Lower leg skin (tissue), 3 donors: ENCODE measurements around the gene GOLIM4.

Experiments used
- POLR2A ChIP-seq, 2 donors: fragments of 450-650 bp; IDR thresholded peaks; one replicate each; pipeline ENCODE4 v1.6.1; 2016 to 2017; ENCODE audit warnings: antibody characterized with exemption in 2 of 2, mild to moderate bottlenecking in 1 of 2, moderate library complexity in 1 of 2
- TF ChIP-seq, protein P1 (sequence below), 3 donors: fragments of 450-650 bp; IDR thresholded peaks; one replicate each; pipeline ENCODE4 v1.5.1; 2016; ENCODE audit warnings: antibody characterized with exemption in 3 of 3, mild to moderate bottlenecking in 3 of 3, moderate library complexity in 2 of 3

DNA sequence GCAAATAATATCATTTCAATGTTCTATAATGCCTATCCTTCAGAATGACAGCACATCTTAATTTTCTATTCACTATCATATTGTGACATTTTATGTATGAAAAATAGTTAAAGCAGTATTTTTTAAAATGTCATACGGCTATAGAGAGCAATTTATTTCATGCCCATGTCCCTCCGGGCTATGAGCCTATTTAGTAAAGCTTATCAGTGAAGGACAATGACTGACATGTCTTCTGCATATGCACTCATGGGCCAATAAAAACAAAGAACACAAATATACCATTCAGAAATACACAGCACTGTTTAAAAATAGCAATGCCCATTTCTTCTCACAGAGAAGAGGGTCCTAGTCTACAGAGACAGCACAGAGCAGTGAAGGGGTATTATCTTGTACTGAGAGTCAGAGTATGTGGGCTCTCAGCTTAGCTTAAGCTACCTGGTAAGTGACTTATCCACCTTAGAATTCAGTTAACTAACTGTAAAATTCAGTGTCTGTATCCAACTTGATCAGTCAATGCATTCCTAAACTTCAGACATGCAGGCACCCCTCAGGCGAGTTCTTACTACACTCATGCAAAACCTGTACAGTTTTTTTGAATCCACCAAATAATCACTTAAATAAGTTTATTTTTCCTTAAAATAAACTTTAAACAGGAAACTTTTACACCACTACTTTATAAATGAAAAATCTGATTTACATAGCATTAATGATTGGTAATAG, 9.0 kb downstream of the GOLIM4 start:
- TF ChIP-seq, protein P1, sequence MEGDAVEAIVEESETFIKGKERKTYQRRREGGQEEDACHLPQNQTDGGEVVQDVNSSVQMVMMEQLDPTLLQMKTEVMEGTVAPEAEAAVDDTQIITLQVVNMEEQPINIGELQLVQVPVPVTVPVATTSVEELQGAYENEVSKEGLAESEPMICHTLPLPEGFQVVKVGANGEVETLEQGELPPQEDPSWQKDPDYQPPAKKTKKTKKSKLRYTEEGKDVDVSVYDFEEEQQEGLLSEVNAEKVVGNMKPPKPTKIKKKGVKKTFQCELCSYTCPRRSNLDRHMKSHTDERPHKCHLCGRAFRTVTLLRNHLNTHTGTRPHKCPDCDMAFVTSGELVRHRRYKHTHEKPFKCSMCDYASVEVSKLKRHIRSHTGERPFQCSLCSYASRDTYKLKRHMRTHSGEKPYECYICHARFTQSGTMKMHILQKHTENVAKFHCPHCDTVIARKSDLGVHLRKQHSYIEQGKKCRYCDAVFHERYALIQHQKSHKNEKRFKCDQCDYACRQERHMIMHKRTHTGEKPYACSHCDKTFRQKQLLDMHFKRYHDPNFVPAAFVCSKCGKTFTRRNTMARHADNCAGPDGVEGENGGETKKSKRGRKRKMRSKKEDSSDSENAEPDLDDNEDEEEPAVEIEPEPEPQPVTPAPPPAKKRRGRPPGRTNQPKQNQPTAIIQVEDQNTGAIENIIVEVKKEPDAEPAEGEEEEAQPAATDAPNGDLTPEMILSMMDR (IDR thresholded peaks at IDR 0.05): no peak
- TF ChIP-seq POLR2A (IDR thresholded peaks at IDR 0.05): no peak
